GM20000 (cell line): ENCODE data around the gene SLC44A4.
A peak's percentile ranks its signal among the peaks of the same experiment; 100 is the strongest.

Experiments
- DNase-seq: peaks from one replicate; pipeline ENCODE4 v3.0.0; 2012; ENCODE audit warnings: low spot score
- TF ChIP-seq, protein P1 (sequence below): IDR thresholded peaks from 2 replicates; pipeline ENCODE4 v1.5.1; 2012; ENCODE audit warnings: mild to moderate bottlenecking, control low read depth; ENCODE audit errors: extremely low read depth, missing control alignments

Gene SLC44A4

DNA sequence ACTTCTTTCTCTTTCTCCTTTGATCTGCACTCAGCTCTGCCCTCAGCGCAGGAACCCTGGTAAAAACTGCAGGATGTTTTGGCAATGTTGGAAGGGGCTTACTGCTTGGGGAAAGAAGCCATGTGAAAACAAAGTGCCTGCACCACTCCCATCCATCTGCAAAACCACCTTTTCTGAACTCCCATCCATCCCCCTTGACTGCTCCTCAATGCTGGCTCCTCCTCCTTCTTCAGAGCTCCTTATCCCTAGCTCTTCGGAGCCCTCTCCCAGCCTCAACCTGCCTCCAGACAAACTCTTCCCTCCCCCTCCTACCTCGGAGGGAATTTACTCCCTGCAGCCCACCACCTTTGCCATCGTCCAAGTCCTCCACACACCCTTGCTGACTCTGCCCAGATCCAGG, 27.3 kb upstream of the SLC44A4 start:
- DNase-seq: no peak
- TF ChIP-seq, protein P1, sequence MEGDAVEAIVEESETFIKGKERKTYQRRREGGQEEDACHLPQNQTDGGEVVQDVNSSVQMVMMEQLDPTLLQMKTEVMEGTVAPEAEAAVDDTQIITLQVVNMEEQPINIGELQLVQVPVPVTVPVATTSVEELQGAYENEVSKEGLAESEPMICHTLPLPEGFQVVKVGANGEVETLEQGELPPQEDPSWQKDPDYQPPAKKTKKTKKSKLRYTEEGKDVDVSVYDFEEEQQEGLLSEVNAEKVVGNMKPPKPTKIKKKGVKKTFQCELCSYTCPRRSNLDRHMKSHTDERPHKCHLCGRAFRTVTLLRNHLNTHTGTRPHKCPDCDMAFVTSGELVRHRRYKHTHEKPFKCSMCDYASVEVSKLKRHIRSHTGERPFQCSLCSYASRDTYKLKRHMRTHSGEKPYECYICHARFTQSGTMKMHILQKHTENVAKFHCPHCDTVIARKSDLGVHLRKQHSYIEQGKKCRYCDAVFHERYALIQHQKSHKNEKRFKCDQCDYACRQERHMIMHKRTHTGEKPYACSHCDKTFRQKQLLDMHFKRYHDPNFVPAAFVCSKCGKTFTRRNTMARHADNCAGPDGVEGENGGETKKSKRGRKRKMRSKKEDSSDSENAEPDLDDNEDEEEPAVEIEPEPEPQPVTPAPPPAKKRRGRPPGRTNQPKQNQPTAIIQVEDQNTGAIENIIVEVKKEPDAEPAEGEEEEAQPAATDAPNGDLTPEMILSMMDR: no peak

DNA sequence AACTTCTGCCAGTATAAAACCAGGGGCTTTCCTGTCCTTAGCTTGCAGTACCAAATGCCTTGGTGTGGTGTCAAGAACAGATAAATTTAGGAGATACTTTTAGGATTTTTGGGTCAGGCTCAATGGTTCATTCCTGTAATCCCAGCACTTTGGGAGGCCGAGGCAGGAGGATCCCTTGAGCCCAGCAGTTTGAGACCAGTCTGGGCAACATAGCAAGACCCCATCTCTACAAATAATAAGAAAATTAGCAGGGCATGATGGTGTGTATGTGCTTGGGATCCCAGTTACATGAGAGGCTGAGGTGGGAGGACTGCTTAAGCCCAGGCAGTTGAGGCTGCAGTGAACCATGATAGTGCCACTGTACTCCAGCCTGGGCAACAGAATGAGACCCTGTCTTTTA, 26.2 kb upstream of the SLC44A4 start:
- DNase-seq: no peak
- TF ChIP-seq, protein P1: no peak

DNA sequence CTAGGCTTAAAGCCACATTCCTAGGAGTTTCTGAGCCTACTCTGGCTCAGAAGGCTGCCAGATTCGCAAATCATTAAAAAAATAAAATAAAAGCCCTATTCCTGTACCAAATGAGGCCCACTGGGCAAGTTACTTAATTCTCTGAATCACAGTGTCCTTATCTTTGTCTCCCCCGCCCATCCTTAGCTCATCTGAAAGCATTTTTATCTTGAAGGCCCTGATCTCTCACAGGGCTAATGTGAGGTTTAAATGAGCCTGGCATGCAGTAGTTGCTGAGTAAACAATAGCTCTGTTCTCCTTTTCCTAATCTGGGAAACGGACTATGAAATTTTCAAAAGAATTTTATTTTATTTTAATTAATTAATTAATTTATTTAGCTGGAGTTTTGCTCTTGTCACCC, 25.2 kb upstream of the SLC44A4 start:
- TF ChIP-seq, protein P1: no peak
- DNase-seq: no peak

DNA sequence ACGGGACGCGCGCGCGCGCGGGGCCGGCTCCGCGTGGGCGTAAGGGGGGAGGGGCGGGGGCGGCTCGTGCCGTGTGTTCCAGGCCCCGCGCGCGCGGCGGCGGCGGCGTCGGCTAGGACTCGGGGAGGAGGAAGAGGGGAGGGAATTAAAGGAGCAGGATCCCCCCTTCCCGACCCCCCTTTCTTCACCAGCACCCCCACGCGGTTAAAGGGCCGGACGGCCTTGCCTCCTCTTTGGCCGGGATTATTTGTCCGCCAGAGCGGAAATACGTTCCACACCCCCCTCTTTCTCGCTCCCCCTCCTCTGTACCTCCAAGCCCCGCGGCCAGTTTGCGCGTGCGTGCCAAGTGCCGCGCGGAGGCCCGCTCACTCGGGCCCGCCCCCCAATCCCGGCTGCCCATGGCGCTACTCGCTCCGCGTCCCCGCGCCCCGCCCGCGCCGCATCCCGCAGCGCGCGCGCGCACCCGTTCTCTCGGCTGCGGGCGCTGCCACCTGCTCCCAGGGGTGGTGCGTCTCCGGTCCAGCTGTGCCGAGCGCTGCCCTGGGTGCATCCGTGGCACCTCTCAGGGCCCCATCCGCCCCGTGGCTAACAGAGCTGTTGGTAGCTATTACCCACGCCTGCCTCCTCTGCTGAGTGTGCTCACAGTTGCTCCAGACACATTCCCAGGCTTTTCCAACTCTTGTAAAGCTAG, 23.3 kb upstream of the SLC44A4 start, which contains the start of gene ZBTB12:
ZBTB12 (minus strand) TSS at position 134 of the 691 bp plus-strand sequence. CDS start 781 bp downstream, outside the sequence.
- TF ChIP-seq, protein P1: no peak
- DNase-seq: peak; percentile 98

DNA sequence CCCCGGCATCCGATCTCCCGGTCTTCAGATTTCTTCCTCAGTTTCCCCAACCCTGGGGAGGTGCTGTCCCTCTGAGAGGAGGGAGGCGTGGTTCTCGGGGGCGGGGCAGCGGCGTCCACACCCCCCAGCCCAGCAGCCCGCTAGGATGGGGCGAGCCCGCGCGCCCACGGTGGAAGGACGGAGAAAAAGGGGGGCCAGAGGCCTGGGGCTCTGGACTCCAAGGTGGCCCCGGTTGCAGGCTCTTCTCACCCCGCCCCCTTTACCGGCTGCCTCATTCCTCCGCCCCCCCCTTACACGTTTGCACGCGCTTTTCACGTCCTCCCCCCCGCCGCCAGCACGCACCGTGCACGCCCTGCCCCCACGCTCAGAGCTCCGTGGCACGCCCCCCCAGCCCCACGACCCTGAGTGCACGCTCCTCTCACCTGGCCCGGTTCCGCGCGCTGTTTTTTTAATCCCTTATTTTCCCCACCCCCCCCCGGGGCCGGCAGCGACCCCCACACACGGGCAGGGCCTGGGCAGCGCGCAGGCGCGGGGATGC, 22.7 kb upstream of the SLC44A4 start:
- TF ChIP-seq, protein P1: no peak
- peak; percentile 89 for DNase-seq

DNA sequence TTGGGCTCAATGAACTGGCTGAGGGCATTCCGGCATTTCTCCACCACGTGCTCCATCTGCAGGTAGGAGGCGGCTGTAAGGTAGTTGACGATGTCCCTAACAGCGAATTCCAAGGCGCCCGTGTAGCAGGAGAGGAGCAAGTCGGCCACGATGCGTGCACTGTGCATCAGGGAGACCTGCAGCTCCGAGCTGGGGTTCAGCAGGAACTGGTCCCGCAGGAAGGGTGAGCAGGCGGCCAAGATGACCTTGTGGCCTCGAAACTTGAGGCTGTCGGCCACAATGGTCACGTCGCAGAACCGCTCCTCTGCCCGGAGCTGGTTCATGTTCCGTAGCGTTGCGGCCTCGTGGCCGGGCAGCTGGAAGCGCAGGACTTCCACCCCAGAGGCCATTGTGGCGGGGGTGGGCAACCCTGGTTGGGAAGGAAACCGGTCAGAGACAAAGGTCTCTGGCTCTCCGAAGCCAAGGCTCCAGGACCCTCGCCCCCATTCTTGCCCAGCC, 22.2 kb upstream of the SLC44A4 start:
- TF ChIP-seq, protein P1: no peak
- no peak for DNase-seq

DNA sequence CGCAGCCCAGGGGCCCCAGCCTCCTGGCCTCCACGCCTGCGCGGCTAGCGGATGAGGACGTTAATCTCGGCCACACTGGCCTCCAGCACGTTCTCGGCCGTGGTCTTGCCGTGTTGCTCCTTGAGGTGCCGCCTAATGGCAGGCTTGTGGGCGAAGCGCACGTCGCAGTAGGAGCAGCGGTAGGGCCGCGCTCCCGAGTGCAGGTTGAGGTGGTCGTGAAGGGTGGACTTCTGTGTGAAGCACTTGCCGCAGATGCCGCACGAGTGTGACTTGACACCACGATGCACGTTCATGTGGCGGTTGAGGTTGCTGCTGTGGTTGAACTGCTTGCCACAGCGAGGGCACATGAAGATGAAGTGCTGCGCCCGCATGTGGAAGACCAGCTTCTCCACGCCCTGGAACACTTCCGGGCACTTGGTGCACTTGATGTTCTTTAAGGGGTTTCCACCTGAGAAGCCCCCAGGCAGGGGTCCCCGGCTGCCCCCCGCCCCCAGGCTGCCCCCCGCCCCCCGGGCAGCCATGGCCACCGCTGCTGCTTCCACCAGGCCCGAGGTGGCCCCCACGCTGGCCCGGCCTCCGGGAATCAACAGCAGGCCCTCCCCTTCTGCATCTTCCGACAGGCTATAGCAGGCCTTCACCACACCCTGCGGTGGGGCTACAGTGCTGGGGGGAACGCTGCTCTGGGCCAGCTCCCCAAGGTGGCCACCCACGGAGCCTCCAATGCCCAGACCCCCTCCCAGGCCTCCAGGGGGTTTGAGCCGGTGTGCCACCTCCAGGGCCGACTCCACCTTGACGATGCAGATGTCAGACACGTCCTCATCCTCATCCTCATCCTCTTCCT, 21.3 kb upstream of the SLC44A4 start:
- TF ChIP-seq, protein P1: no peak
- DNase-seq: no peak
